Endothelial cell of umbilical vein (primary cell): Measurements from ENCODE around the gene ZBTB7A. TPM values are rescaled to one million over a fixed set of nuclear protein-coding genes. Genes with fewer than 3 reads are reported as not detected.

ENCODE experiments used
- BruUV-seq: library from RNA; stranded (reverse); fragments of 400-500 nt; replicated peaks from 2 replicates; lab custom pipeline; 2021; lab: Mats Ljungman, UMichigan
- CTCF ChIA-PET: fragments of 300-600, 350-600 bp; sonication (Branson Sonifier 250); formaldehyde crosslinking; loops from one replicate; lab custom pipeline; 2021; ENCODE audit warnings: antibody characterized with exemption, inconsistent platforms; lab: Charles Lee
- POLR2A ChIA-PET: fragments of 300-600, 350-600 bp; sonication (Branson Sonifier 250); formaldehyde crosslinking; loops from one replicate; lab custom pipeline; 2021; ENCODE audit warnings: antibody characterized with exemption, inconsistent platforms; lab: Charles Lee
- DNase-seq: peaks from one replicate; pipeline ENCODE4 v3.0.0-alpha.2; 2011; ENCODE audit warnings: low read depth, low spot score
- FAIRE-seq: peaks from 2 replicates; lab custom pipeline; 2011; peaks lifted over from hg19 to GRCh38; lab: Jason Lieb, UNC
- H2AFZ ChIP-seq: 2 replicates; pipeline ENCODE4 v1.6.0; 2012; ENCODE audit warnings: low read depth, low read length, control low read depth, inconsistent platforms
- H3K27ac ChIP-seq: 2 replicates; pipeline ENCODE4 v1.5.1; 2011; ENCODE audit warnings: low read depth, mild to moderate bottlenecking, control low read depth, low read length, moderate library complexity; ENCODE audit not compliant: insufficient read depth
- H3K27me3 ChIP-seq, 2 experiments: 2 replicates each; pipeline versions ENCODE4 v1.6.0 to v1.6.1; 2011; ENCODE audit warnings: low read length in 2 of 2, mixed read lengths in 1 of 2; ENCODE audit not compliant: control insufficient read depth in 2 of 2, insufficient read depth in 2 of 2
- H3K36me3 ChIP-seq, 2 experiments: 2 replicates in 1 of 2; 3 replicates in 1 of 2; pipeline ENCODE4 v1.5.1; 2011; ENCODE audit warnings: low read length in 2 of 2, mild to moderate bottlenecking in 1 of 2, moderate library complexity in 1 of 2; ENCODE audit not compliant: control insufficient read depth in 2 of 2, insufficient read depth in 2 of 2; ENCODE audit errors: extremely low read depth in 1 of 2
- H3K4me1 ChIP-seq: 3 replicates; pipeline ENCODE4 v1.5.1; 2011; ENCODE audit warnings: mild to moderate bottlenecking, low read length; ENCODE audit not compliant: control insufficient read depth, insufficient read depth; ENCODE audit errors: extremely low read depth
- H3K4me2 ChIP-seq: 2 replicates; pipeline ENCODE4 v1.6.1; 2011; ENCODE audit warnings: low read length, control low read depth, mixed read lengths; ENCODE audit not compliant: insufficient read depth
- H3K4me3 ChIP-seq, 3 experiments: fragments of 200-600 bp in 1 of 3; sonication (generic), shearing (Covaris generic) in 1 of 3; replicated peaks in 1 of 3; 2 replicates each; pipeline ENCODE4 v1.5.1; 2011 to 2016; ENCODE audit warnings: control low read depth in 3 of 3, low read length in 3 of 3, mild to moderate bottlenecking in 2 of 3, inconsistent platforms in 1 of 3, low read depth in 1 of 3, moderate library complexity in 1 of 3; ENCODE audit not compliant: insufficient read depth in 1 of 3
- H3K79me2 ChIP-seq: 2 replicates; pipeline ENCODE4 v1.6.0; 2012; ENCODE audit warnings: low read length, inconsistent platforms; ENCODE audit not compliant: control insufficient read depth, insufficient read depth
- H3K9ac ChIP-seq: replicated peaks from 2 replicates; pipeline ENCODE3; 2011; ENCODE audit warnings: low read length, control low read depth; ENCODE audit not compliant: insufficient read depth; ENCODE audit errors: extremely low read depth
- H3K9me1 ChIP-seq: replicated peaks from 3 replicates; pipeline ENCODE4 v1.6.0; 2011; ENCODE audit warnings: mild to moderate bottlenecking, low read length; ENCODE audit not compliant: control insufficient read depth, insufficient read depth; ENCODE audit errors: extremely low read depth
- H3K9me3 ChIP-seq: replicated peaks from 2 replicates; pipeline ENCODE4 v1.5.1; 2012; ENCODE audit warnings: low read length, inconsistent platforms; ENCODE audit not compliant: control insufficient read depth, insufficient read depth
- H4K20me1 ChIP-seq: replicated peaks from 2 replicates; pipeline ENCODE3; 2011; ENCODE audit warnings: mild to moderate bottlenecking, low read length; ENCODE audit not compliant: control insufficient read depth, insufficient read depth; ENCODE audit errors: extremely low read depth
- CTCF ChIP-seq, 2 donors: IDR thresholded peaks; 1 replicate in 1 of 2; 2 replicates in 1 of 2; pipeline ENCODE4 v1.5.1; 2011; ENCODE audit warnings: low read length in 2 of 2, mild to moderate bottlenecking in 2 of 2, moderate library complexity in 2 of 2, control low read depth in 1 of 2, inconsistent platforms in 1 of 2, low read depth in 1 of 2; ENCODE audit not compliant: insufficient read depth in 1 of 2; ENCODE audit errors: extremely low read depth in 1 of 2
- GATA2 ChIP-seq: IDR thresholded peaks from 2 replicates; pipeline ENCODE4 v1.7.0; 2011; ENCODE audit warnings: low read depth, mild to moderate bottlenecking, moderate library complexity, mixed read lengths, low read length; ENCODE audit not compliant: insufficient read length, insufficient read depth
- JUN ChIP-seq: IDR thresholded peaks from 2 replicates; pipeline ENCODE4 v1.6.1; 2011; ENCODE audit warnings: borderline replicate concordance, low read depth; ENCODE audit not compliant: insufficient read length, insufficient read depth
- POLR2A ChIP-seq: IDR thresholded peaks from 2 replicates; pipeline ENCODE4 v1.6.1; 2012; ENCODE audit warnings: low read depth, mild to moderate bottlenecking, control low read depth, low read length
- POLR2AphosphoS5 ChIP-seq: IDR thresholded peaks from 2 replicates; pipeline ENCODE4 v1.6.1; 2012; ENCODE audit warnings: low read depth, mild to moderate bottlenecking, control low read depth, low read length, moderate library complexity; ENCODE audit not compliant: insufficient read depth
- dilution Hi-C: fragments of 300-500 bp; cut with MboI; formaldehyde crosslinking; loops from one replicate; pipeline ENCODE4 v1.15.0; 2019; ENCODE audit warnings: low sequenced_read_pairs; ENCODE audit not compliant: extremely low pct_ligation_motif_present
- intact Hi-C: fragments of 100-400 bp; cut with micrococcal nuclease; formaldehyde crosslinking; loops from one replicate; pipeline ENCODE4 v1.10.0; 2022
- polyA plus RNA-seq, 4 experiments: library from polyadenylated mRNA; depleted of rRNA in 3 of 4; stranded (reverse) in 3 of 4; unstranded in 1 of 4; fragments of >200 nt; gene quantifications; 2 replicates each; pipeline versions ENCODE4 v1.2.1 to v1.2.3, GENCODE V29; 2011 to 2012; ENCODE audit warnings: missing spikeins in 1 of 4
- total RNA-seq: library from RNA; stranded (reverse); gene quantifications from 2 replicates; pipeline ENCODE4 v1.2.3, GENCODE V29; 2021

ZBTB7A gene
- total and polyA plus RNA-seq, 2 donors (not counting 3 experiments of a cell fraction or from before 2014, with no cell fraction given): 8.2 to 29.0 TPM

- POLR2A ChIA-PET: no interaction called here
Measured at GRCh38 chr19:4059891-4060620, 6.6 kb downstream of the ZBTB7A start.

More at GRCh38 chr19:4059891-4060620, 6.6 kb downstream of the ZBTB7A start:
- no peak for DNase-seq
- Histone ChIP-seq H3K9me3 (no peaks in the 10 kb centered on the region), H3K4me1 (peaks cover 25% of the 10 kb centered on the region), H3K9ac (no peak overlapping the region), H3K4me3 (no peak overlapping the region), H4K20me1 (no peaks in the 10 kb centered on the region), H3K4me2 (no peak overlapping the region), H3K79me2 (peaks cover 96% of the 10 kb centered on the region), H3K27me3 (no peaks in the 10 kb centered on the region), H2AFZ (no peak overlapping the region), H3K27ac (no peak overlapping the region), H3K36me3 (peaks cover 0 to 8% of the 10 kb centered on the region in 2 experiments), H3K9me1 (no peaks in the 10 kb centered on the region)
- TF ChIP-seq GATA2: no peak
- no peak for TF ChIP-seq POLR2A
- TF ChIP-seq POLR2AphosphoS5: no peak
- TF ChIP-seq CTCF (IDR thresholded peaks at IDR 0.05; ENCODE audit: extremely low read depth in 1 of 2, insufficient read depth in 1 of 2, low read depth in 1 of 2, low read length in 2 of 2): no peak
- TF ChIP-seq JUN: no peak
- no TSS peak for BruUV-seq
- dilution Hi-C loops: no loop called here
- CTCF ChIA-PET: no interaction called here
- intact Hi-C loops: loop anchor here (5.0 kb wide), 1 partner anchor 53 kb away; the partner anchor contains the start of gene PIAS4
- no peak for FAIRE-seq
